T-helper 17 cell (primary cell): Measurements from ENCODE around the gene AUTS2. TPM values are rescaled to one million over a fixed set of nuclear protein-coding genes. Genes with fewer than 3 reads are reported as not detected.

Experiments used
- ATAC-seq: fragments of 150-1000 bp; cut with Tn5 transposase; 2 replicates; pipeline ENCODE4 v1.10.0; 2021; ENCODE audit warnings: mild to moderate bottlenecking, moderate library complexity
- DNase-seq, 3 donors: peaks; one replicate each; pipeline versions ENCODE4 v3.0.0 to v3.0.0-alpha.2; 2020 to 2021
- H3K9me3 ChIP-seq: one replicate; pipeline ENCODE4 v1.7.0; 2013; ENCODE audit warnings: low read length, mild to moderate bottlenecking; ENCODE audit not compliant: control insufficient read depth, poor library complexity, severe bottlenecking
- H3K27ac Mint-ChIP-seq: one replicate; pipeline ENCODE4 v1.8.0; 2022; ENCODE audit warnings: mild to moderate bottlenecking, moderate library complexity, mixed read lengths
- H3K27me3 Mint-ChIP-seq: one replicate; pipeline ENCODE4 v1.8.0; 2022; ENCODE audit warnings: mixed read lengths
- H3K36me3 Mint-ChIP-seq: one replicate; pipeline ENCODE4 v1.8.0; 2022; ENCODE audit warnings: low read depth, mixed read lengths
- H3K4me1 Mint-ChIP-seq: one replicate; pipeline ENCODE4 v1.8.0; 2022; ENCODE audit warnings: mild to moderate bottlenecking, mixed read lengths
- H3K4me3 Mint-ChIP-seq: one replicate; pipeline ENCODE4 v1.8.0; 2022; ENCODE audit warnings: mild to moderate bottlenecking, moderate library complexity, mixed read lengths
- total RNA-seq, 4 donors: library from RNA in 2 of 4; stranded (reverse) in 2 of 4; gene quantifications; one replicate each; pipeline ENCODE4 v1.2.3 and lab custom pipeline; 2022 to 2026

AUTS2 gene
- total RNA-seq, 2 donors from 2014 or later: 84.2 to 89.5 TPM

- DNase-seq (no peak), ATAC-seq (no peak)
- no peaks in the 10 kb centered on the region for H3K9me3 ChIP-seq
- Mint-ChIP-seq H3K36me3 (no peaks in the 10 kb centered on the region), H3K27ac (no peak overlapping the region), H3K4me1 (no peaks in the 10 kb centered on the region), H3K4me3 (no peak overlapping the region), H3K27me3 (peaks cover 5% of the 10 kb centered on the region)
Measured at GRCh38 chr7:69593511-69593910, 4.8 kb upstream of the AUTS2 start.

GRCh38 chr7:69595415-69595814, 2.9 kb upstream of the AUTS2 start:
- Mint-ChIP-seq H3K27ac (no peak overlapping the region), H3K27me3 (peaks cover 5% of the 10 kb centered on the region), H3K4me3 (no peak overlapping the region), H3K4me1 (peaks cover 8% of the 10 kb centered on the region), H3K36me3 (no peaks in the 10 kb centered on the region)
- H3K9me3 ChIP-seq: no peaks in the 10 kb centered on the region
- DNase-seq (no peak), ATAC-seq (no peak)

GRCh38 chr7:69596056-69596455, 2.2 kb upstream of the AUTS2 start:
- no peak for ATAC-seq
- Mint-ChIP-seq H3K4me1 (peaks cover 8% of the 10 kb centered on the region), H3K4me3 (no peak overlapping the region), H3K27ac (no peak overlapping the region), H3K36me3 (no peaks in the 10 kb centered on the region), H3K27me3 (peaks cover 5% of the 10 kb centered on the region)
- no peak for DNase-seq
- no peaks in the 10 kb centered on the region for H3K9me3 ChIP-seq

GRCh38 chr7:69596723-69597277, 1.5 kb upstream of the AUTS2 start:
- H3K9me3 ChIP-seq: no peaks in the 10 kb centered on the region
- H3K27ac Mint-ChIP-seq: no peak overlapping the region
- H3K4me1 Mint-ChIP-seq: peaks cover 8% of the 10 kb centered on the region
- ATAC-seq (no peak), DNase-seq (no peak)
- H3K4me3 Mint-ChIP-seq: peak overlapping the region; percentile 75
- no peaks in the 10 kb centered on the region for H3K36me3 Mint-ChIP-seq
- H3K27me3 Mint-ChIP-seq: peaks cover 5% of the 10 kb centered on the region

- H3K36me3 Mint-ChIP-seq: no peaks in the 10 kb centered on the region
- H3K4me3 Mint-ChIP-seq: peak overlapping the region; percentile 75
- peaks cover 8% of the 10 kb centered on the region for H3K4me1 Mint-ChIP-seq
- H3K27me3 Mint-ChIP-seq: peaks cover 5% of the 10 kb centered on the region
- peak; percentile 8 for ATAC-seq
- no peak overlapping the region for H3K27ac Mint-ChIP-seq
- DNase-seq: no peak
- H3K9me3 ChIP-seq: no peaks in the 10 kb centered on the region
Measured at GRCh38 chr7:69597278-69598076, 798 bp upstream of the AUTS2 start.

DNA sequence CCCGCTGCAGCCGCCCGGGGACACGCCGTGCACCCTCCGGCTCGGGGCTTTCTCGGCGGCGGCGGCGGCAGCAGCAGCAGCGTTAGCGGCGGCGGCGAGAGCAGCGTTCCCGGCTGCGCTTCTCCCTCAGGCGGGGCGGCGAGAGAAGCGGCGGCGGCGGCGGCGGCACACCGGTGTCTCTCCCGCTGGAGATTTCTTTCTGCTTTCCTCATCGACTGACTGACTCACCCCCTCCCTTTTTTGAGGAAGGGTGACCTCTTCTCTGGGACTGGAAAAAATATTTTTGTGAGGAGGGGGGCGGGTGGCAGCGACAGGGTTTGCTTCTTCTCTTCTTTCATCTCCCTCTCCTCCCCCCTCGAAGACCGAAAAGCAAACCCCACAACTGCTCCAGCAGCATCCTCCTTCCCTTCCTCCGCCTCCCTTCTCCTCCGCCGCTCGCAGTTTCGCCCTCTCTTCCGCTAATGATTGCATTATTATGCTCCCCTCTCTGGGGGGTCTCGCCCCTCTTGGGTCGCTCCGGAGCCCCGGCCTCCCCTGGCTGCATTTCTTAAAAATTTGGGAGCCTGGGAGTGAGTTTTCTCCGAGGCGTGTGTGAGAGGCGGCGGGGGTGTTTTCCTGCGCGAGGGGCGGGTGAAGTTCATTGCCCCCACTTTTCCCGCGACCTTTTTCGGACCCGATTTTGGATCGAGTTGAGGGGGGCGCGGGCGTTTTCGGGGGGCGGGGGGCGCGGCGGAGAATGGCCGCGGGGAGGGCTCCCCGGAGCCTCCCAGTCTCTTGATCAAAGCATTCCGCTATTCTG, 411 bp downstream of the AUTS2 start:
- H3K4me3 Mint-ChIP-seq: peak overlapping the region; percentile 90
- H3K9me3 ChIP-seq: no peaks in the 10 kb centered on the region
- DNase-seq: peak in 1 of 3 donors; percentile 12
- peaks cover 5% of the 10 kb centered on the region for H3K27me3 Mint-ChIP-seq
- no peak for ATAC-seq
- no peak overlapping the region for H3K27ac Mint-ChIP-seq
- H3K36me3 Mint-ChIP-seq: no peaks in the 10 kb centered on the region
- peaks cover 8% of the 10 kb centered on the region for H3K4me1 Mint-ChIP-seq

GRCh38 chr7:69599286-69599954, 1.1 kb downstream of the AUTS2 start:
- Mint-ChIP-seq H3K27ac (peak overlapping the region; percentile 75), H3K4me1 (peaks cover 8% of the 10 kb centered on the region), H3K36me3 (no peaks in the 10 kb centered on the region), H3K27me3 (peaks cover 5% of the 10 kb centered on the region), H3K4me3 (peak overlapping the region; percentile 90)
- ATAC-seq: no peak
- no peaks in the 10 kb centered on the region for H3K9me3 ChIP-seq
- no peak for DNase-seq

GRCh38 chr7:69599955-69600709, 1.9 kb downstream of the AUTS2 start:
- Mint-ChIP-seq H3K4me1 (peaks cover 8% of the 10 kb centered on the region), H3K27me3 (peaks cover 5% of the 10 kb centered on the region), H3K27ac (peak overlapping the region; percentile 75), H3K4me3 (peak overlapping the region; percentile 90), H3K36me3 (no peaks in the 10 kb centered on the region)
- ATAC-seq: no peak
- DNase-seq: no peak
- H3K9me3 ChIP-seq: no peaks in the 10 kb centered on the region

- Mint-ChIP-seq H3K36me3 (no peaks in the 10 kb centered on the region), H3K4me1 (peaks cover 8% of the 10 kb centered on the region), H3K27ac (no peak overlapping the region), H3K4me3 (peak overlapping the region; percentile 32), H3K27me3 (peaks cover 5% of the 10 kb centered on the region)
- H3K9me3 ChIP-seq: no peaks in the 10 kb centered on the region
- no peak for DNase-seq
- no peak for ATAC-seq
Measured at GRCh38 chr7:69600710-69601519, 2.6 kb downstream of the AUTS2 start.

GRCh38 chr7:69602522-69602921, 4.2 kb downstream of the AUTS2 start:
- DNase-seq (no peak), ATAC-seq (no peak)
- no peak overlapping the region for H3K4me3 Mint-ChIP-seq
- H3K36me3 Mint-ChIP-seq: no peaks in the 10 kb centered on the region
- H3K9me3 ChIP-seq: no peaks in the 10 kb centered on the region
- H3K4me1 Mint-ChIP-seq: peaks cover 8% of the 10 kb centered on the region
- peaks cover 6% of the 10 kb centered on the region for H3K27me3 Mint-ChIP-seq
- H3K27ac Mint-ChIP-seq: no peak overlapping the region

GRCh38 chr7:69603351-69603750, 5.1 kb downstream of the AUTS2 start:
- no peak overlapping the region for H3K27ac Mint-ChIP-seq
- ATAC-seq (no peak), DNase-seq (no peak)
- H3K36me3 Mint-ChIP-seq: no peaks in the 10 kb centered on the region
- peaks cover 6% of the 10 kb centered on the region for H3K27me3 Mint-ChIP-seq
- H3K9me3 ChIP-seq: no peaks in the 10 kb centered on the region
- no peak overlapping the region for H3K4me3 Mint-ChIP-seq
- peaks cover 8% of the 10 kb centered on the region for H3K4me1 Mint-ChIP-seq

GRCh38 chr7:69603937-69604494, 5.7 kb downstream of the AUTS2 start:
- Mint-ChIP-seq H3K27me3 (peaks cover 6% of the 10 kb centered on the region), H3K4me1 (peaks cover 8% of the 10 kb centered on the region), H3K27ac (no peak overlapping the region), H3K36me3 (no peaks in the 10 kb centered on the region), H3K4me3 (no peak overlapping the region)
- peak; percentile 93 for ATAC-seq
- H3K9me3 ChIP-seq: no peaks in the 10 kb centered on the region
- DNase-seq: no peak
